B cell (primary cell): ENCODE results near the gene SMARCC1. TPM values are rescaled to one million over a fixed set of nuclear protein-coding genes. Genes with fewer than 3 reads are reported as not detected.
"Not testable (repeated sequence)": the region's sequence is repeated elsewhere in the genome, so short reads cannot be mapped to it uniquely, and the experiment has no call there.

Source experiments
- ATAC-seq: fragments of 200-7000 bp; cut with Tn5 transposase; one replicate; pipeline ENCODE4 v1.10.0; 2021; ENCODE audit warnings: low read depth, mild to moderate bottlenecking, moderate number of reproducible peaks, moderate library complexity
- CTCF ChIA-PET: fragments of 350-600 bp; sonication (Branson Sonifier 250); formaldehyde crosslinking; loops from one replicate; lab custom pipeline; 2021; ENCODE audit warnings: antibody characterized with exemption, inconsistent platforms; lab: Charles Lee
- POLR2A ChIA-PET: fragments of 350-600 bp; sonication (Branson Sonifier 250); formaldehyde crosslinking; loops from one replicate; lab custom pipeline; 2021; ENCODE audit warnings: antibody characterized with exemption; lab: Charles Lee
- DNase-seq: peaks from one replicate; pipeline ENCODE4 v3.0.0; 2013
- H2AFZ ChIP-seq: 2 replicates; pipeline ENCODE4 v1.6.1; 2012; ENCODE audit warnings: mild to moderate bottlenecking, low read depth, low read length; ENCODE audit not compliant: insufficient read depth, poor library complexity, severe bottlenecking
- H3K27ac ChIP-seq, 2 donors: 1 replicate in 1 of 2; 2 replicates in 1 of 2; pipeline ENCODE4 v1.5.1; 2012 to 2013; ENCODE audit warnings: low read length in 2 of 2, mild to moderate bottlenecking in 2 of 2, moderate library complexity in 1 of 2
- H3K27me3 ChIP-seq, 4 experiments: fragments of 200-600 bp in 1 of 4; sonication (generic) in 1 of 4; replicated peaks in 1 of 4; 1 replicate in 2 of 4; 2 replicates in 2 of 4; pipeline versions ENCODE4 v1.6.1 to v1.7.0; 2013 to 2016; ENCODE audit warnings: low read length in 3 of 4, mild to moderate bottlenecking in 2 of 4, mixed read lengths in 1 of 4, moderate library complexity in 1 of 4; ENCODE audit not compliant: insufficient read depth in 4 of 4, control insufficient read depth in 3 of 4; ENCODE audit errors: control extremely low read depth in 1 of 4
- H3K36me3 ChIP-seq, 2 experiments: replicated peaks in 1 of 2; 1 replicate in 1 of 2; 2 replicates in 1 of 2; pipeline versions ENCODE4 v1.6.1 to v1.7.1; 2013; ENCODE audit warnings: low read length in 1 of 2; ENCODE audit not compliant: insufficient read depth in 2 of 2, control insufficient read depth in 1 of 2; ENCODE audit errors: control extremely low read depth in 1 of 2, extremely low read depth in 1 of 2
- H3K4me1 ChIP-seq, 2 donors: fragments of 200-600 bp in 1 of 2; sonication (generic) in 1 of 2; 1 replicate in 1 of 2; 2 replicates in 1 of 2; pipeline versions ENCODE4 v1.5.1 to v1.6.1; 2013 to 2017; ENCODE audit warnings: low read length in 2 of 2; ENCODE audit not compliant: control insufficient read depth in 2 of 2, insufficient read depth in 2 of 2
- H3K4me2 ChIP-seq: replicated peaks from 2 replicates; pipeline ENCODE3; 2012; ENCODE audit warnings: mild to moderate bottlenecking, low read depth, low read length; ENCODE audit not compliant: poor library complexity, severe bottlenecking
- H3K4me3 ChIP-seq, 5 experiments: fragments of 200-600 bp in 1 of 5; sonication (generic) in 1 of 5; 1 replicate in 3 of 5; 2 replicates in 2 of 5; pipeline versions ENCODE4 v1.5.1 to v1.7.0; 2011 to 2016; ENCODE audit warnings: low read length in 4 of 5, mild to moderate bottlenecking in 4 of 5, low read depth in 2 of 5, control low read depth in 1 of 5, moderate library complexity in 1 of 5; ENCODE audit not compliant: insufficient read depth in 1 of 5; ENCODE audit errors: control extremely low read depth in 1 of 5, extremely low read depth in 1 of 5
- H3K79me2 ChIP-seq: fragments of 200-600 bp; sonication (generic); one replicate; pipeline ENCODE4 v1.6.0; 2016; ENCODE audit warnings: low read length; ENCODE audit not compliant: control insufficient read depth, insufficient read depth
- H3K9ac ChIP-seq: fragments of 200-600 bp; sonication (generic); 2 replicates; pipeline ENCODE4 v1.6.1; 2017; ENCODE audit warnings: mild to moderate bottlenecking, low read length, moderate library complexity
- H3K9me3 ChIP-seq, 3 donors: one replicate each; pipeline versions ENCODE4 v1.6.1 to v1.7.1; 2013; ENCODE audit warnings: low read length in 2 of 3; ENCODE audit not compliant: control insufficient read depth in 2 of 3, insufficient read depth in 1 of 3; ENCODE audit errors: control extremely low read depth in 1 of 3
- H4K20me1 ChIP-seq: 2 replicates; pipeline ENCODE4 v1.6.0; 2012; ENCODE audit warnings: mild to moderate bottlenecking, low read length; ENCODE audit not compliant: insufficient read depth, control insufficient read depth, poor library complexity, severe bottlenecking
- H3K27ac Mint-ChIP-seq: one replicate; pipeline ENCODE4 v1.8.0; 2021; ENCODE audit warnings: mixed read lengths
- H3K27me3 Mint-ChIP-seq: one replicate; pipeline ENCODE4 v1.8.0; 2021; ENCODE audit warnings: mixed read lengths
- H3K4me1 Mint-ChIP-seq: one replicate; pipeline ENCODE4 v1.8.0; 2021; ENCODE audit warnings: mixed read lengths
- H3K4me3 Mint-ChIP-seq: one replicate; pipeline ENCODE4 v1.8.0; 2021; ENCODE audit warnings: mixed read lengths
- H3K9me3 Mint-ChIP-seq: one replicate; pipeline ENCODE4 v1.8.0; 2022; ENCODE audit warnings: mixed read lengths; ENCODE audit not compliant: insufficient read depth
- CTCF ChIP-seq: fragments of 200-600 bp; IDR thresholded peaks from one replicate; pipeline ENCODE4 v1.8.0; 2022; ENCODE audit warnings: antibody characterized with exemption, mild to moderate bottlenecking
- EZH2 ChIP-seq: IDR thresholded peaks from 2 replicates; pipeline ENCODE4 v1.6.1; 2012; ENCODE audit warnings: borderline replicate concordance, low read depth, mild to moderate bottlenecking, moderate library complexity, low read length; ENCODE audit not compliant: insufficient read depth, poor library complexity, severe bottlenecking
- WGBS: methylation state at CpG from one replicate; pipeline ENCODE4 v1.1.5; 2013; ENCODE audit warnings: missing lambda C conversion rate; ENCODE audit not compliant: insufficient coverage; 5-methylcytosine and 5-hydroxymethylcytosine counted together
- intact Hi-C: fragments of 100-400 bp; cut with micrococcal nuclease; formaldehyde crosslinking; loops from one replicate; pipeline ENCODE4 v1.10.0; 2022
- polyA plus RNA-seq: library from polyadenylated mRNA; depleted of rRNA; stranded (reverse); fragments of >200 nt; gene quantifications from 2 replicates; pipeline ENCODE4 v1.2.3, GENCODE V29; 2012
- total RNA-seq, 2 donors: library from RNA; stranded (reverse); fragments of 120-200 nt in 1 of 2; gene quantifications; 1 replicate in 1 of 2; 2 replicates in 1 of 2; pipeline versions ENCODE4 v1.2.3 to v1.2.4, GENCODE V29; 2013 to 2022

SMARCC1 gene
- total and polyA plus RNA-seq, 2 donors (not counting 1 experiment from before 2014, with no cell fraction given), result 13.1 to 155 TPM

DNA sequence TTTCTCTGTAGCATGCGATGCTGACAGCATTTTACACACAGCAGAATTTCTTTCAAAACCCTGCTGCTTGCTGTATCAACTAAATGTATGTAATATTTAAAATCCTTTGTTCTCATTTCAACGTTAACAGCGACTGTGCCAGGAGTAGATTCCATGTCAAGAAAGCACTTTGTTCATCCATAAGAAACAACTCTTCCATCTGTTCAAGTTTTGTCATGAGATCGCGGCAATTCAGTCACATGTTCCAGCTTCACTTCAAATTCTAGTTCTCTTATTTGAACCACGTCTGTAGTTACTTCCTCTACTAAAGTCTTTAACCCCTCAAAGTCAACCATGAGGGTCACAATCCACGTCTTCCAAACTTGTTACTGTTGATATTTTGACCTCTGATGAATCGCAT is 50.6 kb downstream of the SMARCC1 start:
- peaks cover 5 to 84% of the 10 kb centered on the region in 2 experiments for H3K36me3 ChIP-seq
- Mint-ChIP-seq H3K9me3 (no peaks in the 10 kb centered on the region), H3K4me3 (no peak overlapping the region), H3K27ac (no peak overlapping the region), H3K4me1 (peaks cover 7% of the 10 kb centered on the region), H3K27me3 (no peaks in the 10 kb centered on the region)
- no peak for ATAC-seq
- DNase-seq, result no peak
- no peak overlapping the region for H3K4me2 ChIP-seq
- ChIA-PET POLR2A (no interaction called here), CTCF (no interaction called here)
- H3K9ac ChIP-seq, result no peak overlapping the region
- no peak overlapping the region for H3K27ac ChIP-seq
- 67% methylated on average over 3 of the region's 8 CpGs for WGBS
- no peaks in the 10 kb centered on the region for H3K27me3 ChIP-seq
- no peaks in the 10 kb centered on the region for H3K9me3 ChIP-seq
- intact Hi-C loops, result loop anchor here (10.0 kb wide), 1 partner anchor 54 kb away; the partner anchor contains the start of gene SMARCC1
- no peak overlapping the region for H3K4me3 ChIP-seq
- peaks cover 35% of the 10 kb centered on the region for H3K79me2 ChIP-seq
- no peaks in the 10 kb centered on the region for H4K20me1 ChIP-seq
- TF ChIP-seq EZH2, result no peak
- TF ChIP-seq CTCF, result no peak
- peaks cover 0 to 4% of the 10 kb centered on the region in 2 donors for H3K4me1 ChIP-seq
- H2AFZ ChIP-seq, result no peak overlapping the region

DNA sequence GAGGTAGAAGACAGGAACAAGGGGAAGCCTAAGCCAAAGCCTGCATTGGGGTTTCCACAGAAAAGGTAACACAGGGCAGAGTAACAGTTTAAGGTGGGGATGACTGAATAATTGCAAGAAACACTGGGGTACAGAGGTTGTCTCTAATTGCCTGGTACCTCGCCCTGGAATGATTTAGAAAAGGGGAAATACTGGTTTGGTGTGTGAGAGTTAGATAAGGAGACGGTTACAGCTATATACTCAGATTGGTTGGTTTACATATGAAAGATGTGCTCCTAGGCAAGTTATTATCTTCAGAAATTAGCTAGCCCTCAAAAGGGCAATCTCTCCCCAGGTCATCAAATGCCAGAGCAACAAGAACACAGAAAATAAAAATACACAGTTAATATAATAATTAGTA is 58.8 kb downstream of the SMARCC1 start:
- Mint-ChIP-seq H3K9me3 (no peaks in the 10 kb centered on the region), H3K4me1 (no peaks in the 10 kb centered on the region), H3K27ac (no peak overlapping the region), H3K4me3 (no peak overlapping the region), H3K27me3 (no peaks in the 10 kb centered on the region)
- POLR2A ChIA-PET, result no interaction called here
- H3K36me3 ChIP-seq, result peaks cover 0 to 67% of the 10 kb centered on the region in 2 experiments
- CTCF ChIA-PET, result interaction anchor here (0.7 to 1.1 kb wide), 4 partner anchors 9 to 207 kb away, joined by 3 read pairs; no protein-coding TSS in a partner anchor
- H3K4me3 ChIP-seq, result no peak overlapping the region
- no peak overlapping the region for H3K4me2 ChIP-seq
- no peak overlapping the region for H3K9ac ChIP-seq
- H3K79me2 ChIP-seq, result peaks cover 44% of the 10 kb centered on the region
- DNase-seq, result no peak
- no peak overlapping the region for H3K27ac ChIP-seq
- WGBS, result 100% methylated on average over 1 of the region's 2 CpGs
- no peaks in the 10 kb centered on the region for H3K4me1 ChIP-seq
- ATAC-seq, result no peak
- no peaks in the 10 kb centered on the region for H3K9me3 ChIP-seq
- intact Hi-C loops, result no loop called here
- TF ChIP-seq CTCF (no peak), EZH2 (no peak)
- no peak overlapping the region for H2AFZ ChIP-seq
- no peaks in the 10 kb centered on the region for H4K20me1 ChIP-seq
- H3K27me3 ChIP-seq, result no peaks in the 10 kb centered on the region

DNA sequence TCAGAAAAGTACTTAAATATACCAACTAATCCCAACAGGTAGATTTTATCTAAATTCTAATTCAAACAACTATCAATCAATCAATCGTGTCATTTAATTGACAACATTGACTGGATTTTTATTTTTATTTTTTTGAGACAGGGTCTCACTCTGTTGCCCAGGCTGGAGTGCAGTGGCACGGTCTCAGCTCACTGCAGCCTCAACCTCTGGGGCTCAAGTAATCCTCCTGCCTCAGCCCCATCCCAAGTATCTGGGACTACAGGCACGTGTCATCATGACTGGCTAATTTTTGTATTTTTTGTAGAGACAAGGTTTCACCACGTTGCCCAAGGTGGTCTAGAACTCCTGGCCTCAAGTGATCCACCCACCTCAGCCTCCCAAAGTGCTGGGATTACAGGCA is 64.2 kb downstream of the SMARCC1 start:
- H4K20me1 ChIP-seq, H3K9me3 Mint-ChIP-seq, POLR2A ChIA-PET, H2AFZ ChIP-seq, H3K4me3 ChIP-seq, H3K27me3 Mint-ChIP-seq, H3K4me1 ChIP-seq, DNase-seq, CTCF ChIA-PET, intact Hi-C loops, H3K4me3 Mint-ChIP-seq, H3K27ac Mint-ChIP-seq, H3K9ac ChIP-seq, ATAC-seq, H3K4me1 Mint-ChIP-seq, H3K9me3 ChIP-seq, H3K27ac ChIP-seq, H3K4me2 ChIP-seq, H3K27me3 ChIP-seq: not testable (repeated sequence)
- Histone ChIP-seq H3K79me2 (peaks cover 21% of the 10 kb centered on the region), H3K36me3 (peaks cover 14 to 72% of the 10 kb centered on the region in 2 experiments)
- 100% methylated on average over 1 of the region's 4 CpGs for WGBS
